Osteocyte (in vitro differentiated cells): ENCODE results near the gene SSC5D. TPM values are rescaled to one million over a fixed set of nuclear protein-coding genes. Genes with fewer than 3 reads are reported as not detected.

Experiments used
- DNase-seq: peaks from one replicate; pipeline ENCODE4 v3.0.0; 2021; ENCODE audit warnings: mixed read lengths; ENCODE audit not compliant: unreplicated experiment; ENCODE audit errors: extremely low spot score
- H3K27ac Mint-ChIP-seq: one replicate; pipeline ENCODE4 v1.8.0; 2021; ENCODE audit warnings: mild to moderate bottlenecking, mixed read lengths; ENCODE audit not compliant: unreplicated experiment
- H3K27me3 Mint-ChIP-seq: one replicate; pipeline ENCODE4 v1.8.0; 2021; ENCODE audit warnings: mixed read lengths; ENCODE audit not compliant: unreplicated experiment
- H3K36me3 Mint-ChIP-seq: one replicate; pipeline ENCODE4 v1.8.0; 2021; ENCODE audit warnings: mixed read lengths; ENCODE audit not compliant: unreplicated experiment
- H3K4me1 Mint-ChIP-seq: one replicate; pipeline ENCODE4 v1.8.0; 2021; ENCODE audit warnings: mixed read lengths; ENCODE audit not compliant: unreplicated experiment
- H3K4me3 Mint-ChIP-seq: one replicate; pipeline ENCODE4 v1.8.0; 2021; ENCODE audit warnings: mild to moderate bottlenecking, moderate library complexity, mixed read lengths; ENCODE audit not compliant: unreplicated experiment
- H3K9me3 Mint-ChIP-seq: one replicate; pipeline ENCODE4 v1.8.0; 2021; ENCODE audit warnings: mixed read lengths; ENCODE audit not compliant: unreplicated experiment
- CTCF ChIP-seq: fragments of 200-600 bp; sonication (generic); IDR thresholded peaks from 2 replicates; pipeline ENCODE4 v1.5.0; 2021; ENCODE audit warnings: antibody characterized with exemption, mild to moderate bottlenecking, moderate library complexity
- total RNA-seq: library from RNA; stranded (reverse); gene quantifications from 2 replicates; pipeline ENCODE4 v1.2.1, GENCODE V29; 2021

Gene SSC5D
- total RNA-seq, 1 donor from 2014 or later, result 21.5 TPM

GRCh38 chr19:55504981-55505380 lies 16.7 kb downstream of the SSC5D start:
- Mint-ChIP-seq H3K4me1 (peaks cover 5% of the 10 kb centered on the region), H3K36me3 (no peaks in the 10 kb centered on the region), H3K9me3 (no peaks in the 10 kb centered on the region), H3K4me3 (no peak overlapping the region), H3K27me3 (no peaks in the 10 kb centered on the region), H3K27ac (no peak overlapping the region)
- no peak for DNase-seq
- no peak for TF ChIP-seq CTCF

GRCh38 chr19:55508120-55508519 lies 19.9 kb downstream of the SSC5D start:
- no peak for DNase-seq
- no peak for TF ChIP-seq CTCF
- H3K36me3 Mint-ChIP-seq, result no peaks in the 10 kb centered on the region
- peak overlapping the region; percentile 41 for H3K27ac Mint-ChIP-seq
- H3K9me3 Mint-ChIP-seq, result no peaks in the 10 kb centered on the region
- H3K4me3 Mint-ChIP-seq, result no peak overlapping the region
- H3K4me1 Mint-ChIP-seq, result peaks cover 5% of the 10 kb centered on the region
- no peaks in the 10 kb centered on the region for H3K27me3 Mint-ChIP-seq

- H3K27ac Mint-ChIP-seq, result peak overlapping the region; percentile 86
- no peaks in the 10 kb centered on the region for H3K9me3 Mint-ChIP-seq
- peak; percentile 87 for TF ChIP-seq CTCF
- H3K4me1 Mint-ChIP-seq, result peaks cover 8% of the 10 kb centered on the region
- no peaks in the 10 kb centered on the region for H3K36me3 Mint-ChIP-seq
- DNase-seq, result peak; percentile 97
- peak overlapping the region; percentile 70 for H3K4me3 Mint-ChIP-seq
- H3K27me3 Mint-ChIP-seq, result no peaks in the 10 kb centered on the region
Observed at GRCh38 chr19:55516878-55517620, 28.8 kb downstream of the SSC5D start.

GRCh38 chr19:55519451-55520311 lies 31.4 kb downstream of the SSC5D start:
- Mint-ChIP-seq H3K36me3 (no peaks in the 10 kb centered on the region), H3K4me3 (no peak overlapping the region), H3K4me1 (peaks cover 8% of the 10 kb centered on the region), H3K9me3 (no peaks in the 10 kb centered on the region), H3K27me3 (no peaks in the 10 kb centered on the region), H3K27ac (no peak overlapping the region)
- DNase-seq, result no peak
- TF ChIP-seq CTCF, result no peak

GRCh38 chr19:55520691-55521292 lies 32.6 kb downstream of the SSC5D start:
- Mint-ChIP-seq H3K9me3 (no peaks in the 10 kb centered on the region), H3K36me3 (no peaks in the 10 kb centered on the region), H3K4me1 (peaks cover 10% of the 10 kb centered on the region), H3K4me3 (no peak overlapping the region), H3K27ac (no peak overlapping the region), H3K27me3 (no peaks in the 10 kb centered on the region)
- no peak for TF ChIP-seq CTCF
- no peak for DNase-seq
